Dermis blood vessel endothelial cell (primary cell): ENCODE results near the gene ZFHX2. TPM values are rescaled to one million over a fixed set of nuclear protein-coding genes. Genes with fewer than 3 reads are reported as not detected.
A peak's percentile ranks its signal among the peaks of the same experiment; 100 is the strongest.
"Not testable (repeated sequence)": the region's sequence is repeated elsewhere in the genome, so short reads cannot be mapped to it uniquely, and the experiment has no call there.

Source experiments
- DNase-seq: peaks from one replicate; pipeline ENCODE4 v3.0.0; 2010
- total RNA-seq: library from RNA; depleted of rRNA; stranded (reverse); fragments of >200 nt; gene quantifications from 2 replicates; pipeline ENCODE4 v1.2.3, GENCODE V29; 2014

Gene ZFHX2
- 0.17 and 0.23 TPM in 2 replicates for total RNA-seq

- DNase-seq = peak; percentile 76
These were observed at the start of gene ZFHX2 for GRCh38 chr14:23551266-23552028. ZFHX2 (minus strand) TSS chr14:23551765; CDS start chr14:23535325, 16,440 bp downstream.

GRCh38 chr14:23600806-23601205 lies 49.2 kb upstream of the ZFHX2 start:
- no peak for DNase-seq

- DNase-seq = no peak
These were observed 48.8 kb upstream of the ZFHX2 start for GRCh38 chr14:23600322-23600707.

GRCh38 chr14:23594191-23594590 lies 42.6 kb upstream of the ZFHX2 start:
- not testable (repeated sequence) for DNase-seq

GRCh38 chr14:23590198-23590597 lies 38.6 kb upstream of the ZFHX2 start:
- DNase-seq = no peak

GRCh38 chr14:23589606-23590005 lies 38.0 kb upstream of the ZFHX2 start:
- DNase-seq = no peak

- DNase-seq = peak; percentile 89
These were observed 37.5 kb upstream of the ZFHX2 start for GRCh38 chr14:23588884-23589598.

GRCh38 chr14:23584527-23585203 lies 33.1 kb upstream of the ZFHX2 start:
- DNase-seq = not testable (repeated sequence)

- DNase-seq = not testable (repeated sequence)
These were observed 32.4 kb upstream of the ZFHX2 start for GRCh38 chr14:23583761-23584526.

GRCh38 chr14:23582906-23583760 lies 31.6 kb upstream of the ZFHX2 start:
- DNase-seq = no peak

- no peak for DNase-seq
These were observed 29.4 kb upstream of the ZFHX2 start for GRCh38 chr14:23580948-23581281.

GRCh38 chr14:23580152-23580926 lies 28.8 kb upstream of the ZFHX2 start:
- no peak for DNase-seq

- no peak for DNase-seq
These were observed 28.2 kb upstream of the ZFHX2 start for GRCh38 chr14:23579739-23580138.

GRCh38 chr14:23579311-23579630 lies 27.7 kb upstream of the ZFHX2 start:
- DNase-seq = no peak

- DNase-seq = no peak
These were observed 27.2 kb upstream of the ZFHX2 start, which contains the start of gene JPH4 for GRCh38 chr14:23578560-23579310. JPH4 (minus strand) TSS chr14:23578790; CDS start chr14:23577453, 1,337 bp downstream.

GRCh38 chr14:23577710-23578392 lies 26.3 kb upstream of the ZFHX2 start:
- no peak for DNase-seq

GRCh38 chr14:23577004-23577681 lies 25.6 kb upstream of the ZFHX2 start:
- peak; percentile 18 for DNase-seq

- DNase-seq = no peak
These were observed 21.9 kb upstream of the ZFHX2 start for GRCh38 chr14:23573384-23574015.

GRCh38 chr14:23572836-23573235 lies 21.3 kb upstream of the ZFHX2 start:
- DNase-seq = no peak
